T-helper 9 cell (primary cell): ENCODE results near the gene C11orf52.

Experiments used
- DNase-seq: peaks from one replicate; pipeline ENCODE4 v3.0.0-alpha.2; 2020

C11orf52 gene

GRCh38 chr11:111939836-111940604, 21.3 kb downstream of the C11orf52 start:
- no peak for DNase-seq

GRCh38 chr11:111941963-111942362, 23.2 kb downstream of the C11orf52 start:
- DNase-seq, result no peak

- no peak for DNase-seq
These were observed 24.1 kb downstream of the C11orf52 start for GRCh38 chr11:111942829-111943228.

- no peak for DNase-seq
These were observed 25.4 kb downstream of the C11orf52 start for GRCh38 chr11:111944139-111944538.

- DNase-seq, result no peak
These were observed 25.9 kb downstream of the C11orf52 start for GRCh38 chr11:111944651-111945051.

- DNase-seq, result no peak
These were observed 26.5 kb downstream of the C11orf52 start for GRCh38 chr11:111945198-111945597.

- no peak for DNase-seq
These were observed 27.8 kb downstream of the C11orf52 start for GRCh38 chr11:111946499-111946898.

GRCh38 chr11:111947143-111947542, 28.4 kb downstream of the C11orf52 start:
- no peak for DNase-seq

- no peak for DNase-seq
These were observed 31.1 kb downstream of the C11orf52 start for GRCh38 chr11:111949519-111950426.

GRCh38 chr11:111951565-111951964, 32.9 kb downstream of the C11orf52 start:
- DNase-seq, result no peak

- no peak for DNase-seq
These were observed 35.4 kb downstream of the C11orf52 start for GRCh38 chr11:111954154-111954553.

GRCh38 chr11:111957663-111958444, 39.1 kb downstream of the C11orf52 start:
- DNase-seq, result no peak

- DNase-seq, result no peak
These were observed 42.2 kb downstream of the C11orf52 start for GRCh38 chr11:111960916-111961315.

- DNase-seq, result no peak
These were observed 42.9 kb downstream of the C11orf52 start for GRCh38 chr11:111961389-111962300.

- no peak for DNase-seq
These were observed 45.2 kb downstream of the C11orf52 start for GRCh38 chr11:111963931-111964340.

GRCh38 chr11:111966678-111967077, 48.0 kb downstream of the C11orf52 start:
- no peak for DNase-seq

GRCh38 chr11:111967649-111968048, 48.9 kb downstream of the C11orf52 start:
- DNase-seq, result no peak

- DNase-seq, result no peak
These were observed 50.6 kb downstream of the C11orf52 start for GRCh38 chr11:111969344-111969743.

GRCh38 chr11:111974446-111974845, 55.7 kb downstream of the C11orf52 start:
- no peak for DNase-seq

GRCh38 chr11:111975076-111975806, 56.5 kb downstream of the C11orf52 start:
- DNase-seq, result no peak

- no peak for DNase-seq
These were observed 57.5 kb downstream of the C11orf52 start for GRCh38 chr11:111976119-111976766.
